Endometrium (tissue), 2 donors: Measurements from ENCODE around the gene EEA1.

ENCODE experiments used
- FAIRE-seq: peaks from 2 replicates; lab custom pipeline; 2012; peaks lifted over from hg19 to GRCh38; lab: Jason Lieb, UNC
- donor health status: control.
- donor health status: control.

The EEA1 gene

DNA sequence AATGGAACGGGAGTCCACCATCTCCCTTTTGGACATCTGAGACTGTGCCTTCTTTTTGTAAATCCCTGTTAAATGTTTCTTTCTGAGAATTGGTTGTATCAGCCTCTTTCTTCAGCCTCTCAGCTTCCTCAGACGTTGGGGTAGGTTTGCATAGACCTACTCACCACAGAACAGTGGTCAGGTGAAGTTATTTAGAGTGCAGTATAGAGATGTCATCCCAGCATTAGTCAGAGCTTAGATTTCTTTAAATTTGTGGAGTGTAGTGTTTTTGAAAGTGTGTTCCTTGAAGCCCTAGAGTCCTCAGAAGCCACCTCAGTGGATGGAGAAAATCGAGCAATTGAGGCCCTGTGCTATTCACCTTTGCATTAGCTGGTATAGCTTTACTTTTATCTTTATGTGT is 8.9 kb upstream of the EEA1 start:
- no peak for FAIRE-seq

DNA sequence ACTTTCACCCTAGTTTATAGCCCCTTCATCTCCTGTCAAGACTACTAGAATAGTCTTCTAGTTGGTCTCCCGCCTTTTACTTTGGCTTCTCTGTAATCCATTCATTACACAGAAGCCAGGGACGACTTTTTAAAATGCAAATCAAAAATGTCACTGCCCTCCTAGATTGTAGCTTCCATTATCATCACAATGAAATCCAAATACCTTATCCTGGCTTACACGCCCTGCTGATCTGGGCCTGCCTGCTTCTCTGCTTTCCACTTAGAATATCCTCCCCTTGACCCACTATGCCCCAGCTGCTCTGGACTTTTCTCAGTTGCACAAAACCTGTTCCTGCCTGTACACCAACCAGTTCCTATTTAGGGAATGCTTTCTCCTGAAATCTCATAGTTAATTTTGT is 4.5 kb upstream of the EEA1 start:
- no peak for FAIRE-seq

DNA sequence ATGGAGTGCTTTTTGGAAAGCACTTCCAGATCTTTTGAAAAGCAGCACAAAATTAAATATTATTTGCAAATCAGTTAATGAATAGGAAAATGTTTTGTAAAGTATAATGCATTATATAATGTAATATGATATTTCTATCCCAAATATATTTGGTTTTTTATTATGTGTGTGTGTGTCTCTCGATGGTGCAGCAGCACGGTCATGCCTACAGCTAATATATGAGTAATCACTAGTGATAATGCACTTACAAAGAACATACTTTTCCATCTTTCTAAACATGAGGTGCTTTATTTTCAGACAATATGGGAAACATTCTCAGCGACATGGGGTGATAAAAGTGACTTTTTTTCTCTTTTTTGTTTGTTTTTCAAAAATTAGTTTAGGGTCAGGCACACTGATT is 1.3 kb upstream of the EEA1 start:
- FAIRE-seq = no peak

DNA sequence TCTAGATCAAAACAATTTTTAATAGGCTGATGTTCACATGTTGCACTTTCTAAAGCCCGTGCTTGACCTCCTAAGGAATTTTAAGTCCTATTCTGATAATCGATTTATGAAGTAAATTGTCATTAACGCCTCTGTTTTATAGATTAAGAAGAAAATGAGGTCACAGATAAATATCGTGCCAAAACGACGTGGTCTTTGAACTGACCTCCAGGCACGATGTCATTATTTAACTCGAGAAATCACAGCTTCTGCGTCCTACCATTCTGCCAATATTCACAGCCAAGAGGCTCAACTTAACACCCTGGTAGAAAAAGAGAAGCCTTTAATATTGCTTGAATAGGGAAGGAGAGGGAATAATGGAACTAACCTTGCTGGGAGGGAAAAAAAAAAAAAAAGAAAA is 888 bp upstream of the EEA1 start:
- no peak for FAIRE-seq

DNA sequence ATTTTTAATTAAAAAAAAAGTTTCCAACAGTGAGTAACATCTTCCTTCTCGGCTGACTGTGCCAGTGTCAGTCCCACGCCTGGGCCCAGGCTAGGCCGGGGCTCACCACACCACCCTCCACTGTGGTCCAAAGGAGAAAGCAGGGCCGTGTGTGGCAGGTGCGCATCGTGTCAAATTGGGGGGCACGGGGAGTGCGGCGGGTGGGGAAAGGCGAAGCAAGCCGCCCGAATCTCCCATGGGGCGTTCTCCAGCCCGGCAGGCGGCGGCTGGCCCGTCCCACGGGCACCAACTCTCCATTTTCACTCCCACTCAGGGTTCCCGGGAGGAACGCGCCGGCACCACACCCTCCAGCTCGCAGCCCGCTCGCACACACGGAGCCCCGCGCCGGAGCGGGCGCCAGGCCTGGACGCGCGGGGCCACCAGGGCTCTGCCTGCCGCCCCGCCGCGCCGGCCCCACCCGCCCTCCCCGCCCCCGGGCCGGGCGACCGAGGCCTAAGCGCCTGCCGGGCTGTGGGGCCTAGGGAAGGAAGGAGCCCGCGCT is 604 bp downstream of the EEA1 start:
- no peak for FAIRE-seq

DNA sequence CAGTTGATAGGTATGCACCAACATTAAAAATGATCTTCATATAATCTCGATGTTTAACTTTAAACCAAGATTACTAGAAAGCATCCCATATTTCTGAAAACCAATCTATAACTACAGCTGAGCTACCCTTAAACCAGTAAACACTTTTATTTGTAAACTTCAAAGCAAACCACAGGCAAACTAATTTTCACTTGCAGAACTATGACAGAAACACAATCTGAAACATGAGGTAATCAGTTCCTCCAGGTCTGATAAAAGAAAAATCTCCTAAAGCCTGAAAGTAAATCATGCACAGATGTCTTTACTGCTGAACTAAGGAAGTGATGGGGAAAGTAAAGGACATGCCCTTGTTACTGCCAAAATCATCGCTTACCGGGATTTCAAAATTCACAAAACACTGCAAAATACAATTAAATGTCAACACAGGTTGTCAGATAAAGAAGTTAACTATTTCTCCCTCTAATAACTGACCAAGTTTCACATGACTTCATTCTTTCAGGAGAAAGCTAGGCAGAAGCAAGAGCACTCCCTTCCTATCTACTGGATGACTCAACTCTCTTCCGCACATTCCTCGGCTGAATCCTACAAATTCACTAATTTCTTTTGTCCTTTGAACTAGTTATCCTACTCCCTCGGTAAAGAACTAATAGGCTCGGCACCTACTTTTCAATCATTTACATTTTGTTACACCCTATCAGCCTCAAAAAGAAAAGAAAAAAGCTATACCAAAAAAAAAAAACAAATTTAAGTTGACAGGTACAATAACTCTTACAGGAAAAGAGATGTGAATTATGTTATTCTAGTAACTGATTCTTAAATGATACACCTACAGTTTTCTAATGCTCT is 1.4 kb downstream of the EEA1 start:
- peak; percentile 46 for FAIRE-seq

DNA sequence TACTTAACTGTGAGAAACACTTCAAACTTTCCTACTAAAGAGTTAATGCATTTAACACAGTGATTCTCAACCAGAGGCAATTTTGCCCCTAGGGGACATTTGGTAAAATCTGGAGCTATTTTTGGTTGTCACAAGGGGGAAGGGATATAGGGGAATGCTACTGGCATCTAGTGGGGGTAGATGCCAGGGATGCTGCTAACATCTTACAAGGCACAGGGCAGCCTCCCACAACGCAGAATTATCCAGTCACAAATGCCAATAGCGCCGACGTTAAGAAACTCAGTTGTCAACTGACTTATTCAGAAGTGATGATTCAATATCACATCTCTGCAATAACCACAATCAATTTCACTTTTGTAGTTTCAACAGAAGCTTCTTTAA is 2.0 kb downstream of the EEA1 start:
- FAIRE-seq = no peak

DNA sequence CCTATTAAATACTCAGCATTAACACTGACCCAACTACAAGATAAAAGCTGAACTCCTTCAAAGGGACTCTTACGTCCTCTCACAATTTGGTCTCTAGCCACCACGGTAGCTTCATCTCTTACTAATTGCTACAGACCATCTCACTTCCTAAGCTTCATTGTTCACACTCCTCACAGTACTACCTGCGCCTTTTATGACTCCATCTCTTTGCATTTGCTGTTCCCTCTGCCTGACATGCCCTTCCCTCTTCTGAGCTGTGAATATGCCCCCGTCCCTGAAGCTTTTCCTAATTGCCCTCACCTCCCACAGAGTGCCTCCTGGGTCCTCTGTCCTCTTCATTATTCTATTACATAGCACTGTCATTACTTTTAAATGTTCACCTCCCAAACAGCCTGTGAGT is 2.5 kb downstream of the EEA1 start:
- FAIRE-seq = no peak

DNA sequence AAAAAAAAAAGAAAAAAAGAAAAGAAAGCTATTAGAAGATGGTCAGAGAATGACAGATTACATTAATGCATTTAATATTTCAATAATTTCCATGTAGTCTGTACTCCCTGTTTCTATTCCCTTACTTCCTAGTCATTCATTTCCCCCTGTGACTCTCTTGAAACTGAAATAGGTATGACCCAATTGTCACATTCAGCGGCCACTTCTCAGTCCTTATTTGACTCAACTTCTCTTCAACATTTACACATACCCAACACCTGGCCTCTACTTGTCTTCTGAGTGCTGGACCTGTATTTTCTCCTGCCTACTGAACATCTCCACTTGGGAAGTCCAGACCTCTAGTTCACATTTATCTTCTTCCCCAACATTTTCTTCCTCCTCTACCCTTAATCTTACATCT is 7.2 kb downstream of the EEA1 start:
- no peak for FAIRE-seq

DNA sequence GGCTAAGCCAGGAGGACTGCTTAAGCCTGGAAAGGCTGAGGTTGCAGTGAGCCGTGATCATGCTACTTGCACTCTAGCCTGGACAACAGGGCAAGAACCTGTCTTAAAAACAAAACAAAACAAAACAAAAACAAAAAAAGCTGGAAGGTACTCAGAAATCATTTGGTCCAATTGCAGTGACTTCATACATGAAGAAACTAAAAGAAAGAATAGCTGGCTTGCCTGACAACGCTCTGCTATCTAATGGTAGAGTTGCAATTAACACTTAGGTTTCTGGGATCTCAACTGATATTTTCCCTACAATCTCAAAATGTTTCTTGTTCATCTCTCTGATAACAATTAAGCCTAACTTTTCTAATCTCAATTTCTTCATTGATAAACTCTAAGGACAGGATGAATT is 13.7 kb downstream of the EEA1 start:
- FAIRE-seq = no peak

DNA sequence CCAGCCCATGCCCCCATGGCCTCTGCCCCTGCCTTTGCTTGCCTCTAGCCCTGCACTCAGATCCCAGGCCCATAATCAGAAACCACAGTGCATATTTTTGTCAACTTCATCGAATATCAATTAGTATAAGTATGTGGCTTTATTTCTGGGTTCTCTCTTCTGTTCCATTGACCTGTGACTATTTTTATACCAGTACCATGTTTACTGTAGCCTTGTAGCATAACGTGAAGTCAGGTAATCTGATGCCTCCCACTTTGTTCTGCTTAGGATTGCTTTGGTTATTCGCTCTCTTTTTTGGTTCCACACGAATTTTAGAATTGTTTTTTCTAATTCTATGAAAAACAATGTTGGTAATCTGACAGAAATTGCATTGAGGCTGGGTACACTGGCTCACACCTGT is 14.9 kb downstream of the EEA1 start:
- FAIRE-seq = no peak

DNA sequence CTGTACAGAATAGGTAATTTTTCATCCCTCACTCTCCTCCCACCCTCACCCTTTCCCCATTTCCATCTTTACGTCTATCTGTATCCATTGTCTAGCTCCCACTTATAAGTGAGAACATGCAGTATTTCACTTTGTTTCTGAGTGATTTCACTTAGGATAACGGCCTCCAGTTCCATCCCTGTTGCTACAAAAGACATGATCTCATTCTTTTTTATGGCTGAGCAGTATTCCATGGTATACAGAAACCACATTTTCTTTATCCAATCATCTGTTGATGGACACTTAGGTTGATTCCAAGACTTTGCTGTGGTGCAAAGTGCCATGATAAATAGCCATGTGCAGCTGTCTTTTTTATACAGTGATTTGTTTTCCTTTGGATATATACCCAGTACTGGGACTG is 16.4 kb downstream of the EEA1 start:
- no peak for FAIRE-seq

DNA sequence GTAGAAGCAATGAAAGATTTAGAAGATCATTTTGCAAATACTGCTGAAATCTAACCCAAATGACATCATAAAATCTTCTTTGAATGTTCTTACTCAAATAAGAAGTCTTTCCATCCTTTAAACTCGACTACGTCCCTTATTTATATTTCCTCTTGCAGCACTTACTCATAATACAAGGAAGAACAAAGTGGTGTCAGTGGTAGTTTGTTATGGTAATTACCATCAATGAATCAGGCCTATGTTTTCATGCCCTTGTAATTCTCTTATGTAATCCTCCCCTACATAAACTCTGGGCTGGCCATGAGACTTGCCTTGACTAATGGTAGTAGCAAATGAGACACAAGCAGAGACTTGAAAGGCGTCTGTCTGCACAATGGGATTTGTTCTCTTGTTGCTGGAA is 17.0 kb downstream of the EEA1 start:
- FAIRE-seq = no peak

DNA sequence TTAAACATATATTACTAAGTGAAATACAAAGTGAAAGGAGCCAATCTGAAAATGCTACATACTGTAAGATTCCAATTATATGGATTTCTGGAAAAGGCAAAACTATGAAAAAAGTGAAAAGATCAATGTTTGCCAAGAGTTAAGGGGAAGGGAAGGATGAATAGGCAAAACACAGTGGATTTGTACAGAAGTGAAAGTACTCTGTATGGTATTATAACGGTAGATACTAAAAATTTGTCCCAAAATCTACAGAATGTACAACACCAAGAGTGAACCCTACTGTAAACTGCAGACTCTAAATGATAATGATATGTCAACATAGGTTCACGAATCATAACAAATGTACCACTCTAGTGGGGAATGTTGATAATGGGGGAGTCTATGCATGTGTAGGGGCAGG is 17.8 kb downstream of the EEA1 start:
- no peak for FAIRE-seq

DNA sequence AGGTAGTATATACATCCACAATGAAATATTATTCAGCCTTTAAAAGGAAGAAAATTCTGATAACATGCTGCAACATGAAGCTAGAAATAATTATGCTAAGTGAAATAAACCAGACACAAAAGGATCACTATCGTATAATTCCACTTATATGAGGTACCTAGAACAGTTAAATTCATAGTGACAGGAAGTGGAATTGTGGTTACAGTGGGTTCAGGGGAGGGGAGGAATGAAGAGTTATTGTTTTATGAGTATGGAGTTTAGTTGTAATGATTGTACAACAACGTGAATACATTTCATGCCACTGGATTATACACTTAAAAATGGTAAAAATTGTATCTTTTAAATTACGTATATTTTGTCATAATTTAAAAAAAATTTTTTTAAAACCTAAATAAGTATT is 21.0 kb downstream of the EEA1 start:
- no peak for FAIRE-seq

DNA sequence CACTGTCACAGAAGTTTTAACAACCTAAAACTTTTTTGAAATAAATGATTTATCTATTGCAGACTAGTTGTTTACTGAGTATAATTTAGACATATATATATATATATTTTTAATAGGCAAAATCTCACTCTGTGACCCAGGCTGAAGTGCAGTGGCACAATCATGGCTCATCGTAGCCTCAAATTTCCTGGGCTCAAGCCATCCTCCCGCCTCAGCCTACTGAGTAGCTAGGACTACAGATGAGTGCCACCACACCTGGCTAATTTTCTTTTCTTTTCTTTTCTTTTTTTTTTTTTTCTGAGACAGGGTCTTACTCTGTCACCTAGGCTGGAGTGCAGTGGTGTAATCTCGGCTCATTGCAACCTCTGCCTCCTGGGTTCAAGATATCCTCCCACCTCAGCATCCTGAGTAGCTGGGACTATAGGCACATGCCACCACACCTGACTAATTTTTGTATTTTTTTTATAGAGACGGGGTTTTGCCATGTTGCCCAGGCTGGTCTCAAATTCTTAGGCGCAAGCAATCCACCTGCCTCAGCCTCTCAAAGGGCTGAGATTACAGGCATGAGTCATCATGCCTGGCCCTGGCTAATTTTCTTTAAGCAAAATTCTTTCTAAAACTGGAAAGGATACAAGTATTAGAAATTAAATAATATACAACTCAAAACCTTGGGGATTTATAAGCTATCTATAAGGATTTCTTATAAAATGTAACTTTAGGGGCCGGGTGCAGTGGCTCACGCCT is 23.1 kb downstream of the EEA1 start:
- no peak for FAIRE-seq

DNA sequence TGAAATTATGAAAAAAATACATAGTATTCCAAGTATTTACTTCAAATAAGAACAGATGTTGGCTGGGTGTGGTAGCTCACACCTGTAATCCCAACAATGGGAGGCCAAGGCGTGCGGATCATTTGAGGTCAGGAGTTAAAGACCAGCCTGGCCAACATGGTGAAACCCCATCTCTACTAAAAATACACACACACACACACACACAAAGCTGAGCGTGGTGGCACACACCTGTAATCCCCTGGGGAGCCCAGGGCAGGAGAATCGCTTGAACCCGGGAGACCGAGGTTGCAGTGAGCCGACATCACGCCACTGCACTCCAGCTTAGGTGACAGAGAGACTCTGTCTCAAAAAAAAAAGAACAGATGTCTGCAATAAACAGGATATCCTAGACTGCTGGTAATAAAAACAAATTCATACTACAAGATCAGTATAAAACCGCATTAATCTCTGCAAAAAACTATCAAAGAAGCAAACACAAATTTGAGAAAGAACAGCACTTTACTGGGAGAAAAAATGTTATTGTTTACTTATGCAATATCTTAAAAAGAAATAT is 23.8 kb downstream of the EEA1 start:
- FAIRE-seq = peak; percentile 96

DNA sequence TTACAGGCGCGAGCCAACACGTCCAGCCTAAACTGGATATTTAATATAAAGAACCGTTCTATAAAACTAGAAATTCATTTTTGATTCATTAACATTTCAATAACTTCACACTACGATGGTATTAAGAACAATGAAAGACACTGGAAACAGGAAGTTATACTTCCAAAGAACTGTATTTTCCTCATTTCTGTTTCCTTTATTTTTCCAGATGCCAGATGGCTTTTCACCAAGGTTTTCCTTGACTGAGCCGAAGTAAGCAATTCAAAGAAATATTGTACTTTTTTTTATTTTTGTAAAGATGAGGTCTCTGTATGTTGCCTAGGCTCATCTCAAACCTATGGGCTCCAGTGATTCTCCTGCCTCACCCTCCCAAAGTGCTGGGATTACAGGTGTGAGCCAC is 28.2 kb downstream of the EEA1 start:
- no peak for FAIRE-seq

DNA sequence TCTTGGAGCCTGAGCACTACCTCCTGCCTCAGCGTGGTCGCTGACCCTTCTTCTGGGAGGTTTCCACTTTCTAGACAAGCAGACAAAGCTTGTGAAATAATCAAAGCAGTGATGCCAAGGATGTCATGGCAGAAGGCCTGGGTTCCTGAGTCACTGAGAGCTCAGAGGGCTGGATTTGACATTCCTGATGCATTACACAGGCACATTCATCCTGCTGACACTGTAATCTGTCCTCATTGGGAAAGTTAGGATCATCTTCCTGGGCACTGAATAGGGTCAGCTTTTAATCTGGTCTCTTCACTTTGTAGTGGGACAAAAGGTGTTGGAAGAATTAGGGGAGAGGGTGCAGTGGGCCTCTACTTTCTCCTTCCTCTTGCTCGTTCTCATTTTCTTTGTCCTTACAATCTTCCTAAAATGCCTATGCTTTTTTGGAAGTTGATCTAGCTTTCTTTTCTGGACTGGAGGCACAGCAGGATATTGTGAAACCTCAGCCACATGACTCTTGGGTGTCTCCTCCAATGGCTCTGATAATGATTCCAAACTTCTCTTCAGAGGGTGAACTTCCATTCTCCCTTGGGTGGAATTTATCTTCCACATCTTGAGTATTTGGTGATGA is 29.6 kb downstream of the EEA1 start:
- no peak for FAIRE-seq

DNA sequence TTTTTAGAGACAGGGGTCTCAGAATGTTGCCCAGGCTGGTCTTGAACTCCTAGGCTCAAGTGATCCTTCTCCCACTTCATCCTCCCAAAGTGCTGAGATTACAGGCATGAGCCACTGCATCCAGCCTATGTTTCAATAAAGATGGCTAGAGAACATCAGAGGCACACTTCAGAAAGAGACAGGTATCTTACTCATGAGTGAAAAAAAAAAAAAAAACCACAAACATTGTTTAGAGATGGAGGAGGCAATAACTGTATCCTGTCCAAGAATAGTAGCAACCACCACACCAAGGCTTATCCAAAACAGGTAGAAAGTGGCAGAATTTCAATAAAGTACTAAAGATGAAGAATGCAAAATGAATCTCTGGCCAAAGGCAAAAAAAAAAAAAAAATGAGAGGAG is 30.3 kb downstream of the EEA1 start:
- FAIRE-seq = no peak

DNA sequence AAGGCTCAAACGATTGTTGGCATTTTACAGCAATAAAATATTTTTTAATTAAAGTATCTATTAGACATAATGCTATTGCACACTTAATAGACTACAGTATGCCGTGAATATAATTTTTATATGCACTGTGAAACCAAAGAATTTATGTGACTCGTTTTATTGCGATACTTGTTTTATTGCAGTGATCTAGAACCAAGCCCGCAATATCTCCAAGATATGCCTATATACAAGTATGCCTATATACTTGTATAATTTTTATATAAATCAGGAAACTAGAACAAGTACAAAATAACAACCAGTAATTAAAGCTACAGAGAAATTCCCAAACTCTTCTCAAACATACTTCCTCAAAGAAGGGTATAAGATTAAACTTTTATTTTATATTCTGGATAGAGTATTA is 31.3 kb downstream of the EEA1 start:
- no peak for FAIRE-seq

DNA sequence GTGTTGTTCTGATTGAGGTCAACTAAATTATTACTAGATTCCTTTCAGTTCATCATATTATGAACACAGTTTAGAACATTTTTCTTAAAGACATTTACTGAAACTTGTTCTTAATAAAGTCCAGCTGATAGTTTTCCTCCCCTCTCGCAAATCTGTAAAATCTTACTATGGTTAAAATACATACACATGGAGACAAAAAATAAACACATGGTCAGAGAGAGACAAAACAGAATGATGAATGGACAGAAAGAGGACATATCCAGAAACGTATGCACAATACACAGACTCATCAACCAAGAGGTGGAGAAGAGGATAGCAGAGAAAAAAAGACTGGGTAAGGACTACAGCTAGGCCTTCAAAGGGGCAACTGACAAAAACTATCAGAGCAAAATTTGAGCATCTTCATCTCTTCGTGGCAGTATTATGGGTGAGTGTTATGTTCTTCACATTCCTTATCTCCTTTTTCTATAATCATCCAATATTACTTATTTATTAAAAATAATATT is 38.4 kb downstream of the EEA1 start:
- FAIRE-seq = no peak

DNA sequence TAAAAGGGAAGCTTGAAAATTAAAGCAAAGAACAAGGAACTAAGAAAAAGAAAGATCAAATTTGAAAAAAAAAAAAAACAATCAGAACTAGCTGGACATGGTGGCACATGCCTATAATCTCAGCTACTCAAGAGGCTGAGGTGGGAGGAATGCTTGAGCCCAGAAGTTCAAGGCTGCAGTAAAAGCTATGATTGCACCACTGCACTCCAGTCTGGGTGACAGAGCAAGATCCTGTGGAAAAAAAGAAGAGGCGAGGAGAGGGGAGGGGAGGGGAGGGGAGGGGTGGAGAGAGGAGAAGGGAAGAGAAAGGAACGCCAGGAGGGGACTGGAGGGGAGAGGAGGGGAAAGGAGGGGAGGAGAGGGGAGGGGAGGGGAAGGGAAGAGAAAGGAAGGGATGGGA is 43.0 kb downstream of the EEA1 start:
- FAIRE-seq = no peak
